ENCODE measurements around the gene PSMA8.

GRCh38 chr18:26225915-26226228 lies 92.2 kb downstream of the PSMA8 start:
- TF ChIP-seq CTCF (conservative IDR thresholded peaks at IDR 0.05) (no peak), ZFX (IDR thresholded peaks at IDR 0.05) (no peak)

Measured in C4-2B (cell line).